ENCODE results near the gene ADAMTS6. TPM values are rescaled to one million over a fixed set of nuclear protein-coding genes. Genes with fewer than 3 reads are reported as not detected.

ADAMTS6 gene
- total RNA-seq, 3 donors from 2014 or later (not counting 1 experiment from before 2014, with no cell fraction given): 0.47 to 1.4 (median 1.1) TPM

- WGBS (ENCODE audit: insufficient coverage): 54% methylated on average over 7 of the region's 9 CpGs
- H3K4me3 ChIP-seq (ENCODE audit: low read length): no peak overlapping the region
- no peaks in the 10 kb centered on the region for H3K9me3 ChIP-seq (ENCODE audit: control insufficient read depth, insufficient read depth, low read length)
- DNase-seq (peak in 1 of 2 donors; percentile 56), ATAC-seq (no peak)
- intact Hi-C loops (cut with micrococcal nuclease): loop anchor here (1.0 to 5.0 kb wide), 2 partner anchors 64 to 382 kb away; no protein-coding TSS in a partner anchor
- no peaks in the 10 kb centered on the region for H3K36me3 ChIP-seq (ENCODE audit: control insufficient read depth, insufficient read depth, low read length)
- Mint-ChIP-seq H3K9me3 (no peaks in the 10 kb centered on the region), H3K27ac (peak overlapping the region in 1 of 2 donors; percentile 17), H3K4me3 (peak overlapping the region; percentile 29), H3K27me3 (ENCODE audit: low read depth in 2 of 2) (peaks cover 3 to 10% of the 10 kb centered on the region in 2 donors), H3K36me3 (no peaks in the 10 kb centered on the region), H3K4me1 (peaks cover 26 to 33% of the 10 kb centered on the region in 2 donors)
- peak; percentile 36 for TF ChIP-seq CTCF (IDR thresholded peaks at IDR 0.05)
- no peaks in the 10 kb centered on the region for H3K27me3 ChIP-seq (ENCODE audit: control insufficient read depth, insufficient read depth, low read length)
- H3K27ac ChIP-seq (ENCODE audit: low read length): no peak overlapping the region
- peaks cover 15% of the 10 kb centered on the region for H3K4me1 ChIP-seq (ENCODE audit: control insufficient read depth, insufficient read depth, low read length)
These were observed 380.6 kb downstream of the ADAMTS6 start for GRCh38 chr5:65100911-65101631.

Other genes starting within 250 kb of the ADAMTS6 start
- 10 to 100 TPM; 22.0 to 32.0 (median 26.1) TPM for gene CENPK, start 81.2 kb upstream of the ADAMTS6 start, total RNA-seq
- gene PPWD1, start 81.4 kb upstream of the ADAMTS6 start, total RNA-seq: 10 to 100 TPM; 77.0 to 91.3 (median 85.6) TPM
- gene TRIM23, start 142.4 kb upstream of the ADAMTS6 start, total RNA-seq: 10 to 100 TPM; 13.4 to 23.3 (median 18.8) TPM
- gene SHLD3, start 143.1 kb upstream of the ADAMTS6 start, total RNA-seq: 10 to 100 TPM; 11.0 to 16.7 (median 12.7) TPM
- gene TRAPPC13, start 143.1 kb upstream of the ADAMTS6 start, total RNA-seq: 10 to 100 TPM; 20.9 to 27.5 (median 25.6) TPM
- gene SGTB, start 240.2 kb upstream of the ADAMTS6 start, total RNA-seq: 10 to 100 TPM in 2 of 3 donors, 1 to 10 TPM in 1; 6.9 to 12.0 (median 10.0) TPM
- 1 to 10 TPM in 2 of 3 donors, under 1 TPM in 1; 0.86 to 2.0 (median 1.3) TPM for gene NLN, start 240.3 kb upstream of the ADAMTS6 start, total RNA-seq